ENCODE results near the gene RANBP10. TPM values are rescaled to one million over a fixed set of nuclear protein-coding genes. Genes with fewer than 3 reads are reported as not detected.

Gene RANBP10
- total RNA-seq, 2 donors from 2014 or later: 7.8 to 8.9 TPM

DNA sequence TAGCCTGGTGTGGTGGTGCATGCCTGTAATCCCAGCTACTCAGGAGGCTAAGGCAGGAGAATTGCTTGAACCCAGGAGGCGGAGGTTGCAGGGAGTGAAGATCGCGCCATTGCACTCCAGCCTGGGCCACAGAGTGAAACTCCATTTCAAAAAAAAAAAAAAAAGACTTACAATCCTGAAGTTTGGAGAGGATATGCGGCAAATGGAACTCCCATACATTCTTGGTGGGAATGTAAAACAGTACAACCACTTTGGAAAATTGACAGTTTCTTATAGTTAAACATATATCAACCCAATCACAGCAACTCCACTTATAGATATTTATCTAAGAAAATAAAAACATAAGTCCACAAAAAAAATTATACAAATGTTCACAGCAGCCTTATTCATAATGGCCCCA is 99.2 kb downstream of the RANBP10 start:
- H3K4me3 ChIP-seq: no peak overlapping the region
- DNase-seq (ENCODE audit: low spot score): no peak
- no peak overlapping the region for H3K27ac ChIP-seq
- H3K27me3 ChIP-seq: no peaks in the 10 kb centered on the region
- no peak for TF ChIP-seq CTCF (IDR thresholded peaks at IDR 0.05)
- no peaks in the 10 kb centered on the region for H3K36me3 ChIP-seq
- H3K4me1 ChIP-seq: no peaks in the 10 kb centered on the region
- no peaks in the 10 kb centered on the region for H3K9me3 ChIP-seq

DNA sequence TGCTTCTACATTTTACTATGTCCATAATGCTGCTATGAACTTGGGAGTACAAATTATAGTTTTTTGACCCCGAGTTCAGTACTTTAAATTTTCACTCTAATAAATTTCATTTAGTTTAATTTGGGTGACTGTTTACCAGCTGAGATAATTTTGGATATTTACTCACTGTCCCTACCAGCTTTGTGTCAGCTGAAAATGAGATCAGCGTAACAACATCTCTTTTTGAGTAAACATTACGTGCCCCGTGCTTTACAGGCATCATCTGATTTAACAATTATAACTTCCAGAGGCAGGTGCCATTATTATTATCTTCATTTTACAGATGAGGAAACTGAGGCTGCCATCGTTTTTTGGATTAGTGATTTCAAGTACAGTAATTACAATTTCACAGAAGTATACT is 102.2 kb downstream of the RANBP10 start:
- no peak overlapping the region for H3K27ac ChIP-seq
- H3K36me3 ChIP-seq: no peaks in the 10 kb centered on the region
- TF ChIP-seq CTCF (IDR thresholded peaks at IDR 0.05): no peak
- no peak overlapping the region for H3K4me3 ChIP-seq
- no peaks in the 10 kb centered on the region for H3K9me3 ChIP-seq
- no peak for DNase-seq (ENCODE audit: low spot score)
- no peaks in the 10 kb centered on the region for H3K27me3 ChIP-seq
- no peaks in the 10 kb centered on the region for H3K4me1 ChIP-seq

DNA sequence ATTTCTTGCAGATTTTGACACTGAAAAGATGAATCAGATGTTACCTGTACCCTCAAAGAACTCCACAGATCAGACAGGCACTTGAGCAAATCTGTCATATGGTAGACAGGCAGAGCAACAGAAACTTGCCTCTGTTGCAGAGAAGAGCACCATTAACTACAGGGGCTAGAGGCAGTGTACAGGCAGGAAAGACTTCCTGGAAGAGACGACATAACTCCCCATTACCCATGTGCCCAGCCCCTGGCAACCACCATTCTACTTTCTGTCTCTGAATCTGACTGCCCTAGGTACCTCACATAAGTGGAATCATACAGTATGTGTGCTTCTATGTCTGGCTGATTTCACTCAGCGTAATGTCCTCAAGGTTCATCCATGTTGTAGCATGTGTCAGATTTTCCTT is 102.7 kb downstream of the RANBP10 start:
- H3K4me1 ChIP-seq: no peaks in the 10 kb centered on the region
- no peaks in the 10 kb centered on the region for H3K27me3 ChIP-seq
- H3K9me3 ChIP-seq: no peaks in the 10 kb centered on the region
- no peak for TF ChIP-seq CTCF (IDR thresholded peaks at IDR 0.05)
- no peak for DNase-seq (ENCODE audit: low spot score)
- no peak overlapping the region for H3K4me3 ChIP-seq
- H3K27ac ChIP-seq: no peak overlapping the region
- H3K36me3 ChIP-seq: no peaks in the 10 kb centered on the region

GRCh38 chr16:67702130-67702529 is 104.2 kb downstream of the RANBP10 start:
- no peak overlapping the region for H3K27ac ChIP-seq
- TF ChIP-seq CTCF (IDR thresholded peaks at IDR 0.05): no peak
- no peaks in the 10 kb centered on the region for H3K27me3 ChIP-seq
- H3K36me3 ChIP-seq: no peaks in the 10 kb centered on the region
- no peaks in the 10 kb centered on the region for H3K4me1 ChIP-seq
- no peak for DNase-seq (ENCODE audit: low spot score)
- H3K4me3 ChIP-seq: no peak overlapping the region
- H3K9me3 ChIP-seq: no peaks in the 10 kb centered on the region

DNA sequence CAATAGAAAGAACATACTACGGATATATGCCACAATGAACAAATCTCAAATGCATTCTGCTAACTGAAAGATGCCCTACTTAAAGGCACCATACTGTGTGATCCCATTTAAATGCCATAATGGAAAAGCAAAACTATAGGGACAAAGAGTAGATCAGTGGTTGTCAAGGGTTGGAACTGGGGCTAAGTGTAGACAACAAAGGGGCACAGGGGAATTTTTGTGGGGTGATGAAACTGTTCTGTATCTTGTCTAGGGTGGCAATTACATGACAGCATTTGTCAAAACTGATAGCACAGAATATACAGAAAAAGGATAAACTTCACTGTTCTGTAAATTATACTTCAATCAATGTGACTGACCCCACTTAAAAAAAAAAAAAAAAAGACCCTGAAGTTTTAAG is 104.9 kb downstream of the RANBP10 start:
- Histone ChIP-seq H3K9me3 (no peaks in the 10 kb centered on the region), H3K27me3 (no peaks in the 10 kb centered on the region), H3K4me3 (no peak overlapping the region), H3K4me1 (no peaks in the 10 kb centered on the region), H3K36me3 (no peaks in the 10 kb centered on the region), H3K27ac (no peak overlapping the region)
- TF ChIP-seq CTCF (IDR thresholded peaks at IDR 0.05): no peak
- no peak for DNase-seq (ENCODE audit: low spot score)

DNA sequence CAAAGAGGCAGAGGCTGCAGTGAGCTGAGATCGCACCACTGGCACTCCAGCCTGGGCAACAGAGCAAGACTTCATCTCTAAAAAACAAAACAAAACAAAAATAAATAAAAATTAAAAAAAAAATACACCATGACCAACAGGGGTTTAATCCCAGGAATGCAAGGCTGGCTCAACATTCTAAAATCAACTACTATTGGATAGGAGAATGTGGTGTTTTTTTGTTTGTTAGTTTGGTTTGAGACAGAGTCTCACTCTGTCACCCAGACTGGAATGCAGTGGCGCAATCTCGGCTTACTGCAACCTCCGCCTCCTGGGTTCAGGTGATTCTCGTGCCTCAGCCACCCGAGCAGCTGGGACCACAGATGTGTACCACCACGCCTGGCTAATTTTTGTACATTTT is 107.1 kb downstream of the RANBP10 start:
- Histone ChIP-seq H3K4me1 (no peaks in the 10 kb centered on the region), H3K36me3 (no peaks in the 10 kb centered on the region), H3K27me3 (no peaks in the 10 kb centered on the region), H3K27ac (no peak overlapping the region), H3K9me3 (no peaks in the 10 kb centered on the region), H3K4me3 (no peak overlapping the region)
- no peak for TF ChIP-seq CTCF (IDR thresholded peaks at IDR 0.05)
- DNase-seq (ENCODE audit: low spot score): no peak

Measured in right atrium auricular region (tissue), 2 donors.